Measurements from ENCODE around the gene PKDCC.

GRCh38 chr2:42036940-42037339 lies 10.9 kb upstream of the PKDCC start:
- no peak for TF ChIP-seq PHF8 (conservative IDR thresholded peaks at IDR 0.05; ENCODE audit: low read depth, low read length)
- TF ChIP-seq CREB1 (IDR thresholded peaks at IDR 0.05), result no peak
- TF ChIP-seq CHD2 (IDR thresholded peaks at IDR 0.05; ENCODE audit: low read length), result no peak
- no peak for TF ChIP-seq CTCF (IDR thresholded peaks at IDR 0.05; ENCODE audit: control extremely low read depth in 1 of 3, insufficient read depth in 1 of 3, low read depth in 1 of 3, low read length in 3 of 3)
- TF ChIP-seq SP1 (IDR thresholded peaks at IDR 0.05; ENCODE audit: low read depth, low read length), result no peak
- no peak for TF ChIP-seq USF2 (IDR thresholded peaks at IDR 0.05; ENCODE audit: low read length)
- TF ChIP-seq SIN3A (conservative IDR thresholded peaks at IDR 0.05 in 1 of 2, IDR thresholded peaks at IDR 0.05 in 1 of 2; ENCODE audit: low read depth in 1 of 2, low read length in 2 of 2), result no peak
- TF ChIP-seq POLR2A (IDR thresholded peaks at IDR 0.05; ENCODE audit: control extremely low read depth in 1 of 2, low read depth in 2 of 2, low read length in 2 of 2), result no peak
- no peak for TF ChIP-seq TEAD4 (IDR thresholded peaks at IDR 0.05; ENCODE audit: low read depth, low read length)
- TF ChIP-seq MAX (IDR thresholded peaks at IDR 0.05), result no peak
- no peak for TF ChIP-seq EGR1 (IDR thresholded peaks at IDR 0.05; ENCODE audit: borderline replicate concordance, low read depth, low read length)
- no peak for TF ChIP-seq EZH2 (IDR thresholded peaks at IDR 0.05; ENCODE audit: low read depth, low read length, severe bottlenecking)
- no peak for TF ChIP-seq ATF3 (IDR thresholded peaks at IDR 0.05; ENCODE audit: insufficient read depth, low read depth, low read length)
